CD4-positive, alpha-beta T cell (primary cell): Measurements from ENCODE around the gene CENPF. TPM values are rescaled to one million over a fixed set of nuclear protein-coding genes. Genes with fewer than 3 reads are reported as not detected.
"Not testable (repeated sequence)": the region's sequence is repeated elsewhere in the genome, so short reads cannot be mapped to it uniquely, and the experiment has no call there.

Experiments used
- ATAC-seq: fragments of 200-7000 bp; cut with Tn5 transposase; one replicate; pipeline ENCODE4 v1.10.0; 2022; ENCODE audit warnings: mild to moderate bottlenecking; ENCODE audit not compliant: poor library complexity
- CTCF ChIA-PET: fragments of 350-600 bp; sonication (Branson Sonifier 250); formaldehyde crosslinking; loops from one replicate; lab custom pipeline; 2021; ENCODE audit warnings: antibody characterized with exemption, inconsistent platforms; lab: Charles Lee
- POLR2A ChIA-PET: fragments of 350-600 bp; sonication (Branson Sonifier 250); formaldehyde crosslinking; loops from one replicate; lab custom pipeline; 2021; ENCODE audit warnings: antibody characterized with exemption, inconsistent platforms; lab: Charles Lee
- DNase-seq, 14 experiments: peaks; one replicate each; pipeline ENCODE4 v3.0.0-alpha.2; 2013 to 2020; ENCODE audit warnings: mixed read lengths in 2 of 14
- H3K27ac ChIP-seq, 2 donors: one replicate each; pipeline versions ENCODE4 v1.5.1 to v1.7.0; 2013; ENCODE audit warnings: low read length in 2 of 2, low read depth in 1 of 2, mild to moderate bottlenecking in 1 of 2
- H3K27me3 ChIP-seq, 2 experiments: 1 replicate in 1 of 2; 2 replicates in 1 of 2; pipeline versions ENCODE4 v1.6.1 to v1.7.0; 2013; ENCODE audit warnings: low read length in 2 of 2, control low read depth in 1 of 2, mild to moderate bottlenecking in 1 of 2, moderate library complexity in 1 of 2; ENCODE audit not compliant: insufficient read depth in 2 of 2, control insufficient read depth in 1 of 2
- H3K36me3 ChIP-seq: one replicate; pipeline ENCODE4 v1.6.1; 2013; ENCODE audit warnings: low read length, control low read depth; ENCODE audit not compliant: insufficient read depth
- H3K4me1 ChIP-seq: one replicate; pipeline ENCODE4 v1.6.1; 2013; ENCODE audit warnings: low read length, control low read depth; ENCODE audit not compliant: insufficient read depth
- H3K4me3 ChIP-seq: one replicate; pipeline ENCODE4 v1.5.1; 2013; ENCODE audit warnings: mild to moderate bottlenecking, low read length, moderate library complexity
- H3K9me3 ChIP-seq, 2 experiments: 1 replicate in 1 of 2; 2 replicates in 1 of 2; pipeline versions ENCODE4 v1.6.1 to v1.7.0; 2013; ENCODE audit warnings: low read length in 2 of 2, mild to moderate bottlenecking in 2 of 2, control low read depth in 1 of 2, moderate library complexity in 1 of 2; ENCODE audit not compliant: control insufficient read depth in 1 of 2, insufficient read depth in 1 of 2
- H3K27ac Mint-ChIP-seq: one replicate; pipeline ENCODE4 v1.8.0; 2020; ENCODE audit warnings: mixed read lengths
- H3K27me3 Mint-ChIP-seq: one replicate; pipeline ENCODE4 v1.8.0; 2021; ENCODE audit warnings: mixed read lengths
- H3K36me3 Mint-ChIP-seq: one replicate; pipeline ENCODE4 v1.8.0; 2021; ENCODE audit warnings: low read depth, mixed read lengths
- H3K4me1 Mint-ChIP-seq: one replicate; pipeline ENCODE4 v1.8.0; 2021; ENCODE audit warnings: low read depth, mixed read lengths
- H3K4me3 Mint-ChIP-seq: one replicate; pipeline ENCODE4 v1.8.0; 2020; ENCODE audit warnings: mild to moderate bottlenecking, mixed read lengths
- H3K9me3 Mint-ChIP-seq: one replicate; pipeline ENCODE4 v1.8.0; 2020; ENCODE audit warnings: mixed read lengths
- intact Hi-C, 2 experiments: fragments of 100-400 bp; cut with DNase I in 1 of 2; cut with micrococcal nuclease in 1 of 2; formaldehyde crosslinking; loops; one replicate each; pipeline versions ENCODE4 v1.15.1 to v1.9.0; 2023 to 2025; cut with DNase I, micrococcal nuclease
- total RNA-seq, 174 experiments: library from RNA in 2 of 174; stranded (reverse) in 2 of 174; gene quantifications; one replicate each; pipeline ENCODE4 v1.2.3 and lab custom pipeline; 2021 to 2026
- TF ChIP-seq, protein P1 (sequence below): fragments of 200-600 bp; IDR thresholded peaks from one replicate; pipeline ENCODE4 v1.8.0; 2022; ENCODE audit warnings: antibody characterized with exemption, mild to moderate bottlenecking

CENPF gene
- total RNA-seq, 2 experiments from 2014 or later = 3.4 to 3.8 TPM

DNA sequence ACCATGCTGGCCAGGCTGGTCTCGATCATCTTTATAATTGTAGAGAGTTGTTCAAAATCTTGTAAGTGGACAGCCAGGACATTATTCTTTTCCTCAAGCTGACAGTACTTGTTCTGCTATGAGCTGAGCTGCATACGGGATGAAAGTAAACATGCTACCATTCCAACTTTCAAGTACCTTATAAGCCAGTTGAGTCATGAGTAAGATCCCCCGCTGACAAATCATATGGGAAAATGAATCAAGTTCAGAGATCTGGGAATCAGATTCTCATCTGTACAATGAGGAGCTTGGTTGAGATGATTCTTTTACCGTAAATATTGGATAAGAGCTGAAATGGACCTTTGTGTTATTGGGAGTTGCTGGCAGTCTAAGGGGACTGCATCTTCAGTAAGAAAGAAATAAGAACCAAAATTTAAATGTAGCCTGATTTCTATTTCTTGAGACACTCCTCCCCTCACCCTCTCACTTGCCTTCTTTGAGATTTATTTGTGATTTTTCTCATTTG, 62.7 kb downstream of the CENPF start:
- H3K9me3 ChIP-seq = no peaks in the 10 kb centered on the region
- POLR2A ChIA-PET = no interaction called here
- no peak for ATAC-seq
- no peak overlapping the region for H3K27ac Mint-ChIP-seq
- no peaks in the 10 kb centered on the region for H3K27me3 Mint-ChIP-seq
- no peak overlapping the region for H3K4me3 Mint-ChIP-seq
- H3K4me1 ChIP-seq = no peaks in the 10 kb centered on the region
- CTCF ChIA-PET = no interaction called here
- H3K27me3 ChIP-seq = no peaks in the 10 kb centered on the region
- no peaks in the 10 kb centered on the region for H3K9me3 Mint-ChIP-seq
- no peak for DNase-seq
- H3K36me3 ChIP-seq = no peaks in the 10 kb centered on the region
- no peak overlapping the region for H3K27ac ChIP-seq
- intact Hi-C loops = no loop called here
- peaks cover 21% of the 10 kb centered on the region for H3K36me3 Mint-ChIP-seq
- H3K4me3 ChIP-seq = no peak overlapping the region
- H3K4me1 Mint-ChIP-seq = no peaks in the 10 kb centered on the region
- TF ChIP-seq, protein P1, sequence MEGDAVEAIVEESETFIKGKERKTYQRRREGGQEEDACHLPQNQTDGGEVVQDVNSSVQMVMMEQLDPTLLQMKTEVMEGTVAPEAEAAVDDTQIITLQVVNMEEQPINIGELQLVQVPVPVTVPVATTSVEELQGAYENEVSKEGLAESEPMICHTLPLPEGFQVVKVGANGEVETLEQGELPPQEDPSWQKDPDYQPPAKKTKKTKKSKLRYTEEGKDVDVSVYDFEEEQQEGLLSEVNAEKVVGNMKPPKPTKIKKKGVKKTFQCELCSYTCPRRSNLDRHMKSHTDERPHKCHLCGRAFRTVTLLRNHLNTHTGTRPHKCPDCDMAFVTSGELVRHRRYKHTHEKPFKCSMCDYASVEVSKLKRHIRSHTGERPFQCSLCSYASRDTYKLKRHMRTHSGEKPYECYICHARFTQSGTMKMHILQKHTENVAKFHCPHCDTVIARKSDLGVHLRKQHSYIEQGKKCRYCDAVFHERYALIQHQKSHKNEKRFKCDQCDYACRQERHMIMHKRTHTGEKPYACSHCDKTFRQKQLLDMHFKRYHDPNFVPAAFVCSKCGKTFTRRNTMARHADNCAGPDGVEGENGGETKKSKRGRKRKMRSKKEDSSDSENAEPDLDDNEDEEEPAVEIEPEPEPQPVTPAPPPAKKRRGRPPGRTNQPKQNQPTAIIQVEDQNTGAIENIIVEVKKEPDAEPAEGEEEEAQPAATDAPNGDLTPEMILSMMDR = no peak

DNA sequence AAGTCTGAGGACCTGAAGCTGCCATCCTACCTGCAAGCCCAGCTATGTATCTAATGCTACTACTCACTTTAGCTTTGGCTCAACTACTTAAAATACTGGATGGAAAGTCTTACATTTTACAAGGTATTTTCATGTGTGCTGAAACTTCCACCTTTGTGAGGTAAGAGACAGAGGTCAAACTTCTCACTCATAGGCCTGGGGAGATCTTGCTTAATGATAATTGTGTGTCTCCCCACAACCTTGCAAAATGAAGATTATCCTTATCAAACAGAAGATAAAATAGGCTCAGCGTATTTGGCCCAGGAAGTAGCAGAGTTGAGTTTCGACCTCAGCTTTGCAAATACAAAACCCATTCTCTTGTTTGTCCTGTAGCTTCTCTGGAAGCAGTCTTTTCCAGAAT, 63.7 kb downstream of the CENPF start:
- ATAC-seq = no peak
- Mint-ChIP-seq H3K9me3 (no peaks in the 10 kb centered on the region), H3K27ac (no peak overlapping the region), H3K4me3 (no peak overlapping the region), H3K36me3 (peaks cover 21% of the 10 kb centered on the region), H3K4me1 (no peaks in the 10 kb centered on the region), H3K27me3 (no peaks in the 10 kb centered on the region)
- Histone ChIP-seq H3K27ac (no peak overlapping the region), H3K4me1 (no peaks in the 10 kb centered on the region), H3K9me3 (no peaks in the 10 kb centered on the region), H3K27me3 (no peaks in the 10 kb centered on the region), H3K4me3 (no peak overlapping the region), H3K36me3 (no peaks in the 10 kb centered on the region)
- TF ChIP-seq, protein P1 = no peak
- POLR2A ChIA-PET = no interaction called here
- no peak for DNase-seq
- CTCF ChIA-PET = no interaction called here
- intact Hi-C loops = no loop called here

DNA sequence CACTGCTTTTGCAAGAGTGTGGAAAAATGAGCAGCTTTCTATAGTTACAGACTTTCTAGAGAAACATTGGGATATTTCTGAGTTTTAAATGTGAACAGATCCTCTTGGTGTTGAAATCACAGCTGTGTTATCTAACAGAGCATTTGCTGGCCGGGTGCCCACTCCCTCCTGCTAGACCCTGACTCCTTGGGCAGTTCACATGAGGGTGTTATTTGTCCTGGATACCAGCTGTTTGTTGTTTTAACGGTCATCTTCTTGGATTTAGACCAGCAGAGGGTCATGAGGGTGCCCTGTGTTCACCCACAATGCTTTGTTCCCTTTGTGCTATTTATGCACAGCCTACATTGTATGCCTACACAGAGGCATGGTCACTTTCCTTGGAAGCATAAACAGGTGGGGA, 67.1 kb downstream of the CENPF start:
- intact Hi-C loops = loop anchor here in 1 of 2 experiments (2.0 kb wide), 1 partner anchor 21 kb away; no protein-coding TSS in a partner anchor
- H3K27ac Mint-ChIP-seq = no peak overlapping the region
- H3K4me3 Mint-ChIP-seq = no peak overlapping the region
- H3K36me3 ChIP-seq = no peaks in the 10 kb centered on the region
- H3K27me3 ChIP-seq = no peaks in the 10 kb centered on the region
- H3K9me3 ChIP-seq = no peaks in the 10 kb centered on the region
- no peaks in the 10 kb centered on the region for H3K27me3 Mint-ChIP-seq
- H3K4me1 ChIP-seq = no peaks in the 10 kb centered on the region
- DNase-seq (no peak), ATAC-seq (no peak)
- CTCF ChIA-PET = no interaction called here
- TF ChIP-seq, protein P1 = no peak
- no peak overlapping the region for H3K4me3 ChIP-seq
- H3K4me1 Mint-ChIP-seq = no peaks in the 10 kb centered on the region
- peaks cover 1% of the 10 kb centered on the region for H3K36me3 Mint-ChIP-seq
- H3K9me3 Mint-ChIP-seq = no peaks in the 10 kb centered on the region
- no peak overlapping the region for H3K27ac ChIP-seq
- POLR2A ChIA-PET = no interaction called here

DNA sequence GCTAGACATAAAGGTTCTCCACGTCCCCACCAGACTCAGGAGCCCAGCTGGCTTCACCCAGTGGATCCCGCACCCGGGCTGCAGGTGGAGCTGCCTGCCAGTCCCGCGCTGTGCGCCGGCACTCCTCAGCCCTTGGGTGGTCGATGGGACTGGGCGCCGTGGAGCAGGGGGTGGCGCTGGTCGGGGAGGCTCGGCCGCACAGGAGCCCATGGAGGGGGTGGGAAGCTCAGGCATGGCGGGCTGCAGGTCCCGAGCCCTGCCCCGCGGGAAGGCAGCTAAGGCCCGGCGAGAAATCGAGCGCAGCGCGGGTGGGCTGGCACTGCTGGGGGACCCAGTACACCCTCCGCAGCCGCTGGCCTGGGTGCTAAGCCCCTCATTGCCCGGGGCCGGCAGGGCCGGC, 70.0 kb downstream of the CENPF start:
- POLR2A ChIA-PET, H3K9me3 Mint-ChIP-seq, DNase-seq, ATAC-seq, H3K27ac ChIP-seq, H3K27ac Mint-ChIP-seq, H3K27me3 ChIP-seq, H3K4me3 Mint-ChIP-seq, CTCF ChIA-PET, H3K9me3 ChIP-seq, H3K4me1 Mint-ChIP-seq, H3K36me3 ChIP-seq, H3K27me3 Mint-ChIP-seq, H3K4me1 ChIP-seq, H3K36me3 Mint-ChIP-seq, intact Hi-C loops, H3K4me3 ChIP-seq: not testable (repeated sequence)
